Glutamatergic neuron (in vitro differentiated cells): ENCODE measurements around the gene NUP88. TPM values are rescaled to one million over a fixed set of nuclear protein-coding genes. Genes with fewer than 3 reads are reported as not detected.
"Not testable (repeated sequence)": the region's sequence is repeated elsewhere in the genome, so short reads cannot be mapped to it uniquely, and the experiment has no call there.

Source experiments
- DNase-seq: peaks from one replicate; pipeline ENCODE4 v3.0.0; 2022
- H3K27ac Mint-ChIP-seq: one replicate; pipeline ENCODE4 v1.8.0; 2020; ENCODE audit warnings: mild to moderate bottlenecking, mixed read lengths, inconsistent platforms; ENCODE audit not compliant: unreplicated experiment
- H3K27me3 Mint-ChIP-seq: one replicate; pipeline ENCODE4 v1.8.0; 2020; ENCODE audit warnings: mild to moderate bottlenecking, moderate library complexity, mixed read lengths, inconsistent platforms; ENCODE audit not compliant: unreplicated experiment
- H3K36me3 Mint-ChIP-seq: one replicate; pipeline ENCODE4 v1.8.0; 2020; ENCODE audit warnings: mild to moderate bottlenecking, mixed read lengths, inconsistent platforms; ENCODE audit not compliant: unreplicated experiment
- H3K4me1 Mint-ChIP-seq: one replicate; pipeline ENCODE4 v1.8.0; 2020; ENCODE audit warnings: mild to moderate bottlenecking, low read depth, mixed read lengths, inconsistent platforms; ENCODE audit not compliant: unreplicated experiment
- H3K4me3 Mint-ChIP-seq: one replicate; pipeline ENCODE4 v1.8.0; 2020; ENCODE audit warnings: mild to moderate bottlenecking, mixed read lengths, inconsistent platforms; ENCODE audit not compliant: unreplicated experiment
- H3K9me3 Mint-ChIP-seq: one replicate; pipeline ENCODE4 v1.8.0; 2020; ENCODE audit warnings: mild to moderate bottlenecking, moderate library complexity, mixed read lengths, inconsistent platforms; ENCODE audit not compliant: unreplicated experiment
- total RNA-seq: library from RNA; stranded (reverse); fragmentation: NEBNext Ultra II Directional; extraction: Animal tissue kit (Norgen Biotek cat#: 25700); gene quantifications from one replicate; pipeline ENCODE4 v1.2.1, GENCODE V29; 2021; ENCODE audit not compliant: unreplicated experiment
- TF ChIP-seq, protein P1 (sequence below): fragments of 200-600 bp; sonication (generic); IDR thresholded peaks from one replicate; pipeline ENCODE4 v1.5.0; 2021; ENCODE audit not compliant: partially characterized antibody, unreplicated experiment

NUP88 gene
- total RNA-seq, 1 donor from 2014 or later: 74.5 TPM

DNA sequence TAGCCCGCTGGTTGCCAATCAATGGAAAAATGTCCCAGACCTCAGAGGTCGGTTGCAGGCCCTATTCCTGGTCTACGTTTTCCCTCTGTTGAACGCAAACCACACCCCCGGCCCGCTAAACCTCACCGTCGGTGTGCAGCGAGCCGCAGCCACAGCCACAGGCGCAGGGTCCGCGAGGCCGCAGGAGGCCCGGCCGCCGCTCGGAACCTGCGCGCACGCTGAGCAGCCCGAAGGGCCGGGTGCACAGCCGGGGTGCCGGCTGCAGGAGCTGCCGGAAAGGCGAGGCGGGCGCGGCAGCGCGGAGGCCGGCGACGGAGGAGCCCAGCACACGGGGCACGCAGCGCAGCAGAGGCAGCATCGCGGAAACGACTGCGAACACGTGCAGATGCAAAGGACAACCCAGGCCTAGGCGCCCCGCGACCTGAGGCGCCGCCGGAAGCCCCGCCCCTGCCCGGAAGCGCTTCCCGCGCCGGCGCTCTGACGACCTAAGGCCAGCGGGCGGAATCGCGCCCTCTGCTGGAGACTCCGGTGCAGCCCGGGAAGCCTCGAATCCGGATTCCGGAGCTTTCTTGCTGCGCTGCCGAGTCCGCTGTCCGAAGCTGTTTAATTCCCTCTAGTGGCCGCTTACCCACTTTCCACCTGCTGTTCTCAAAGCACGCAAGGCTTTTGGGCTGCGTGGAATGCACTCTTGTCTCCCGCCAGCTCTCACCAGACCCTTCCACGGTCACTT, 19.4 kb upstream of the NUP88 start, which contains the start of gene C1QBP:
C1QBP (minus strand) TSS at position 440 of the 730 bp plus-strand sequence; CDS start at position 358, 82 bp downstream.
- Mint-ChIP-seq H3K27me3 (no peaks in the 10 kb centered on the region), H3K4me3 (peak within 1 kb of the TSS; percentile 90), H3K36me3 (no peaks in the 10 kb centered on the region), H3K9me3 (peaks cover 4% of the 10 kb centered on the region), H3K4me1 (peaks cover 15% of the 10 kb centered on the region), H3K27ac (peak within 1 kb of the TSS; percentile 59)
- DNase-seq: peak; percentile 95
- TF ChIP-seq, protein P1, sequence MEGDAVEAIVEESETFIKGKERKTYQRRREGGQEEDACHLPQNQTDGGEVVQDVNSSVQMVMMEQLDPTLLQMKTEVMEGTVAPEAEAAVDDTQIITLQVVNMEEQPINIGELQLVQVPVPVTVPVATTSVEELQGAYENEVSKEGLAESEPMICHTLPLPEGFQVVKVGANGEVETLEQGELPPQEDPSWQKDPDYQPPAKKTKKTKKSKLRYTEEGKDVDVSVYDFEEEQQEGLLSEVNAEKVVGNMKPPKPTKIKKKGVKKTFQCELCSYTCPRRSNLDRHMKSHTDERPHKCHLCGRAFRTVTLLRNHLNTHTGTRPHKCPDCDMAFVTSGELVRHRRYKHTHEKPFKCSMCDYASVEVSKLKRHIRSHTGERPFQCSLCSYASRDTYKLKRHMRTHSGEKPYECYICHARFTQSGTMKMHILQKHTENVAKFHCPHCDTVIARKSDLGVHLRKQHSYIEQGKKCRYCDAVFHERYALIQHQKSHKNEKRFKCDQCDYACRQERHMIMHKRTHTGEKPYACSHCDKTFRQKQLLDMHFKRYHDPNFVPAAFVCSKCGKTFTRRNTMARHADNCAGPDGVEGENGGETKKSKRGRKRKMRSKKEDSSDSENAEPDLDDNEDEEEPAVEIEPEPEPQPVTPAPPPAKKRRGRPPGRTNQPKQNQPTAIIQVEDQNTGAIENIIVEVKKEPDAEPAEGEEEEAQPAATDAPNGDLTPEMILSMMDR: peak; percentile 99

DNA sequence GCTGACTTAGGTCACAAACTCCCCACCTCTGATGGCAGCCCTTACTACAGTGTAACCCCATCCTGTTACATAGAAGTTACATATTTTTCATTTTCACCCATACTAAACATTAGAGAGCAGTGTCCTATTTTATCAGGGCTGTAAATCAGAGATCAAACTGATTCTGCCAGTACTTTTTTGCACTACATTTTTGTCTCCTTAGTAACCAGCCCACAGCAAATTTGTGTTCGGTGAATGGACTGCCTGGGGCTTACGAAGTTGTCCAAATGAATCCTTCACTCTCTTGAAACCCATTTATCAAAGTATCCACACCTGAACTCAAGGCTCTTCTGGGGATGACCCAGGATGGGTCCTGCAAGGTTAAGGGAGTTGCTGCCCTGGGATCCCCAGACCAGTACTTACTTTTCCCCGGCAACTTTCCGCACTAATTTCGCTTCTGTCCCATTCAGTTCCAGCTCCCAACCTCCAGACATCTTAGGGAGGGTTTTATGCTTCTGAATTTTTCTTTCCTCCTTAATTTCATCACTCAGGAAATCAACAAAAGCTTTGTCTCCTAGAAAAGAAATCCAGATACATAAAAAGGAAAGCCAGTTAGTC, 18.4 kb upstream of the NUP88 start:
- Mint-ChIP-seq H3K9me3 (peaks cover 4% of the 10 kb centered on the region), H3K4me1 (peaks cover 17% of the 10 kb centered on the region), H3K27me3 (no peaks in the 10 kb centered on the region), H3K4me3 (peak overlapping the region; percentile 90), H3K36me3 (no peaks in the 10 kb centered on the region), H3K27ac (peak overlapping the region; percentile 52)
- TF ChIP-seq, protein P1: no peak
- DNase-seq: no peak

DNA sequence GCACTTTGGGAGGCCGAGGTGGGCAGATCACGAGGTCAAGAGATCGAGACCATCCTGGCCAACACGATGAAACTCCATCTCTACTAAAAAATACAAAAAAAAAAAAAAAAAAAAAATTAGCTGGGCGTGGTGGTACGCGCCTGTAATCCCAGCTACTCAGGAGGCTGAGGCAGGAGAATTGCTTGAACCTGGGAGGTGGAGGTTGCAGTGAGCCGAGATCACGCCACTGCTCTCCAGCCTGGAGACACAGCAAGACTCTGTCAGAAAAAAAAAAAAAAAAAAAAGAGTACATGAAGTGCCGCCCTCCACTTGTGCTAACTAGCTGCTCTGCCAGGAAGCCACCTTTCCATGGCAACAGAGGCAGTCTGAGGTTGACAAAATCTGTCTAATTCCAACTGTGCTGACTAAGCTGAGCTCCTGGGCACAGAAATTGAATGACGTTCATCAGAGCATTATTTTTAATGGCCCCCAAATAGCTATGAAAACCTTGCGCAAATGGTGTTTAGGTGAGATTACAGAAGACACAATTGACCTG, 16.4 kb upstream of the NUP88 start:
- not testable (repeated sequence) for H3K9me3 Mint-ChIP-seq, H3K27ac Mint-ChIP-seq

DNA sequence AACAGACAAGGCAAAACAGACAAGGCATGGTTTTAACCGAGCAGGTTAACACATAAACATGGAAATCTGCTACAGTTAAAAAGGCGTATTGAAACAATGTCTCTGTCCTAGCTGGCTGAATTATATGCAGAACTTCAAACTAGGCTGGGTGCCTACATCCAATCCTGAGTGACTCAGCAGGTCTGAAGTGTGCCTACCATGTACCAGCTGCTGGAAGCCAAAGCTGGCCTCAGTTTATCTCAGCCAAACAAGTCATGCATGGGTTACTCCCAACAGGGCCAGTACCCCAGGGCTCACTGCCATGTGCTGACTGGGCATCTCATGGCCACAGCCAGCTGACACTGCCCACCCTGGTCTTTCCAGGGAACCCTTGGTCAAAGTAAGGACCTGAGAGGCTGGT, 15.5 kb upstream of the NUP88 start:
- peaks cover 25% of the 10 kb centered on the region for H3K4me1 Mint-ChIP-seq
- TF ChIP-seq, protein P1: no peak
- no peak overlapping the region for H3K27ac Mint-ChIP-seq
- no peak for DNase-seq
- H3K9me3 Mint-ChIP-seq: peaks cover 4% of the 10 kb centered on the region
- peaks cover 4% of the 10 kb centered on the region for H3K36me3 Mint-ChIP-seq
- H3K4me3 Mint-ChIP-seq: no peak overlapping the region
- no peaks in the 10 kb centered on the region for H3K27me3 Mint-ChIP-seq

More for the DNA sequence above, 16.4 kb upstream of the NUP88 start:
- peaks cover 23% of the 10 kb centered on the region for H3K4me1 Mint-ChIP-seq
- H3K36me3 Mint-ChIP-seq, H3K4me3 Mint-ChIP-seq, DNase-seq, H3K27me3 Mint-ChIP-seq: not testable (repeated sequence)

DNA sequence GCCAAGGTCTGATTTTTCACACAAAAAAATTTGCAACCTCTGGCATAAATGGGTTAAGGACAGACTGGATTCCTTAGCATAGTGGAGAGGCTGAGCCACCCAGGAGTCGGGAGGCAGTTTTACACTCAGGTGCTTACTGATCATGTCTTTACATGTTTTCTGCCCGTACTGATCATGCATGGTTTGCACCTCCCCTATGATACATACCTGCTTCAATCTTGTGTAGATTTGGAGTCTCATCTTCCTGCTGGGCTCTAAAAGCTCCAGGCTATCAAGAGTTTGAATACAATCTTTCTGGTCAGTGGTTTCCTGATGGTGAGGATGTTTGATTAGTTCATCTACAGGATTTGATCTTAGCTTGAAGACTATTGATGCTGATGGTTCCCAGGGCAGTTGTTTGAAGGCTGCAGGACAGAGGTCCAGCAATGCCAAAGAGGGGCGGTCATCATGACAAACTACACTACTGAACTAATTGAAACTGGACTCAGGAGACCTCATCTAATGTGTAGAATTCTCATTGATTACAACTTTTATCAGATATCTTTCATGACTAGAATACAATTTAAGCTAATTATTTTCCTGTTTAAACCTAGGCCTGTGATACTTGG, 12.6 kb upstream of the NUP88 start:
- no peak for DNase-seq
- Mint-ChIP-seq H3K36me3 (peaks cover 4% of the 10 kb centered on the region), H3K4me1 (peaks cover 22% of the 10 kb centered on the region), H3K4me3 (no peak overlapping the region), H3K27ac (peak overlapping the region; percentile 1), H3K27me3 (no peaks in the 10 kb centered on the region), H3K9me3 (peaks cover 2% of the 10 kb centered on the region)
- TF ChIP-seq, protein P1: no peak

DNA sequence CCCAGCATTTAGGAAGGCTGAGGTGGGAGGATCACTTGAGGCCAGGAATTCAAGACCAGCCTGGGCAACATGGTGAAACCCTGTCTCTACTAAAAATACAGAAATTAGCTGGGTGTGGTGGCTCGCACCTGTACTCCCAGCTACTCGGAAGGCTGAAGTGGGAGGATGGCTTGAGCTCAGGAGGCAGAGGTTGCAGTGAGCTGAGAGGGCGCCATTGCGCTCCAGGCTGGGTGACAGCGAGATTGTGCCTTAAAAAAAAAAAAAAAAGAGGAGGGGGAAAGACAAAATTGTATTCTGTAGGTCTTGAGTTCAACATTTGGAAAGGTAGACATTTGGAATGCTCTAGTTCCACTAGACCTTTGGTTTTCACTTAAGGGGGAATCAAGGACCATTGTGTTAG, 11.8 kb upstream of the NUP88 start:
- Mint-ChIP-seq H3K27ac (peak overlapping the region; percentile 3), H3K4me1 (peaks cover 22% of the 10 kb centered on the region)
- H3K9me3 Mint-ChIP-seq, DNase-seq, H3K27me3 Mint-ChIP-seq, H3K4me3 Mint-ChIP-seq, H3K36me3 Mint-ChIP-seq: not testable (repeated sequence)
